ENCODE data around the gene MDK.

MDK gene

DNA sequence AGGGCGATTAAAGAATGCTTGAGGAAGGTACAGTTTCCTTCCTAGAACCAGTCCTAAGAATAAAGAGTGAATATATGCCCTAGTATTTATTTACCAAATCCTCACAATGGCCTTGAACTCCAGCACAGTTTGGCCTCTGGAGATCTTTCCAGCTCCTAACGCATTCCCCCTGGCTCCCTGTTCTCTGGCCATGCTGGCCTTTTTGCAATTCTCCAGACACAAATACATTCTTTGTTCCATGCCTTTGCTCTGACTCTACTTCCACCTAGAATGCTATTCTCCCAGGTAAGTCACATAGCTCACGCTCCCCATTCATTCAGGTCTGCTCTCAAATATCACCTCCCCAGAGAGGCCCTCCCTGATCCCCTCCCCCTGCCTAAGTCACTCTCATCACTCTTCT, 37.9 kb upstream of the MDK start:
- Mint-ChIP-seq H3K27me3 (peaks cover 8% of the 10 kb centered on the region), H3K4me3 (no peak overlapping the region), H3K27ac (no peak overlapping the region), H3K9me3 (no peaks in the 10 kb centered on the region), H3K36me3 (no peaks in the 10 kb centered on the region), H3K4me1 (peaks cover 31% of the 10 kb centered on the region)
- no peak for ATAC-seq

DNA sequence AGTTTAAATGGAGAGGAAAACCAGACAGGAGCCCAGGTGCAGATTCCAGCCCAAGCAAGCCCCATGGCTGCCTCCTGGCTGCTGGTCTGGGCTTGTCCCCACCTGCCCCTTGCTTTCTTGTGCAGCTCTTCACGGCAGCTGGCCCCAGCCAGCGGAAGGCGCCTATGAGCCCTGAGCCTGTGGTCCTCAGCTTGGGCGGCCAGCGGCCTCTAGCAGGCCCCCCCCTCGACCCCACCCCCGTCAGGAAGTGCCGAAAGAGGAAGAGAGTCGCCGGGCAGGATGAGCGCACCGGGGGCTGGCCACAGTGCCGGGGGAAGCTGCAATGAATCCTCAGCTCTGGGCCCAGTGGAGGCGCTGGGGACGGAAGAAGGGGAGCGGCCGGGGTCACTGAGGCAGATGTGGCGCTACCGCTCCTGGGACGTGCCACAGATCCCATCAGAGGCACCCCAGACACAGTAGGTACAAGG, 36.3 kb upstream of the MDK start:
- Mint-ChIP-seq H3K4me3 (peak overlapping the region; percentile 78), H3K36me3 (no peaks in the 10 kb centered on the region), H3K4me1 (peaks cover 43% of the 10 kb centered on the region), H3K27ac (peak overlapping the region; percentile 74), H3K27me3 (no peaks in the 10 kb centered on the region), H3K9me3 (no peaks in the 10 kb centered on the region)
- ATAC-seq: no peak

DNA sequence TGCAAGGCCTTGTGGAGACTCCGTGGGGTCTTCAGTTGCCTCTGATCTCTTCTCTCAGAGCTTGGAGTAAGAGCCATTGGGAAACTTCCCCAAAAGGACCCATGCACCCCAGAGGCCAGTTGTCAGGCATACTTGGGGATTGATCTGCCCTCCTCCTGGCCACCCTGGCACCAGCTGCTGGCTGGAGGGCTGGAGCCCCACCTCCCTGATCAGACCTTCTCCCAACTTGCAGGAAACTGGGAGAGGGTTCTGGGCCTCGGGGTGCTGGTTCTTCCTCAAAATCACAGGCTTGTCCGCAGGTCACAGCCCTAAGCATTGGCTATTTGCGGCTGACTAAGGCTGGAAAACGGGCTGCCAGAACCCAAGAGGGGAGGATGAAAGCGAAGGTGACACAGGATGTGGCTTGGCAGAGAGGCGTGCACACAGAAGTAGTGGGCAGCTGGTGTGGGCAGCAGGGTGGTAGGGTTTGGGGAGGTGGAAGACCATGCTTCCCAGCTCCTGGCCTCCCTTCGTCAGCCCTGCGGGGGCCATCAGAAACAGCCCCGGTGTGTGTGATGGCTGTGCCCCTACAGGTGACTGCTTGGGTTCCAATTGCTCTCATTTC, 35.5 kb upstream of the MDK start:
- peak overlapping the region; percentile 78 for H3K4me3 Mint-ChIP-seq
- ATAC-seq: no peak
- no peaks in the 10 kb centered on the region for H3K36me3 Mint-ChIP-seq
- no peaks in the 10 kb centered on the region for H3K27me3 Mint-ChIP-seq
- H3K4me1 Mint-ChIP-seq: peaks cover 43% of the 10 kb centered on the region
- H3K9me3 Mint-ChIP-seq: no peaks in the 10 kb centered on the region
- peak overlapping the region; percentile 74 for H3K27ac Mint-ChIP-seq

DNA sequence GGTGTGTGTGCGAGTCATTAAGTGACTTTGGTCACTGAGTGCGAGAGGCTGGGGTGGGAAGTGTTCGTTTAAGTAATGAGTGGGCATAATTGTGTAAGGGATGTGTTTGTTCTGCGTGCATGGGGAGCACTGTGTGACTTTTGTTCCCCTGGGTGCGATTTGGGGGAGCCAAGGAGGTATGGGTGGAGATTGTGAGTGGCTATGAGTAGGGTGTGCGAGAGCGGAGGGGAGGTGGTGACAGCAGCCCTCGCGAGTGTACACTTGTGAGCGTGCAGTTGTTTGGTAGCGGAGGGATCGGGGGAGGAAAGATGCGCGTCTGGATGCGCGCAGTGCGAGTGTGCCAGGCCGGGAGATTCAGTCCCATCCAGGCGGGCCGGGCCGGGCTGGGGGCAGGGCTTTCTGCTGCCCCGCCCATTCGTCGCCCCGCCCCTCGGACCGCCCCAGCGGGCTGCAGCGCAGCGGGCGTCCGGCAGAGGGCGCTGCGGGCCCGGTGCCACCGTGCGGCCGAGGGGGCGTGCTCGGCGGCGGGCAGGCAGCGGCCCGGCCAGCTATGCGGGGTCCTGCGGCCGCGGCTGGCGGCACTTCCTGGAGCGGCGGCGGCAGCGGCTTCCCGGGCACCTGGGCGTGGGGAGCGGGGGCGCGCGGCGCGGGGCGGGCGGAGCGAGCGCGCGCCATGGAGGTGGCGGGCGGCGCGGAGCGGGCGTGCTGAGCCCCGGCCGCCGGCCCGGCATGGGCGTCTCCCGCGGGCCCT, 34.4 kb upstream of the MDK start, which contains the start of gene DGKZ:
DGKZ (plus strand) TSS at position 578 of the 751 bp plus-strand sequence. CDS start 197 bp downstream, outside the sequence.
- peak; percentile 93 for ATAC-seq
- Mint-ChIP-seq H3K9me3 (no peaks in the 10 kb centered on the region), H3K4me1 (peaks cover 52% of the 10 kb centered on the region), H3K27me3 (no peaks in the 10 kb centered on the region), H3K4me3 (peak within 1 kb of the TSS; percentile 78), H3K36me3 (no peaks in the 10 kb centered on the region), H3K27ac (peak within 1 kb of the TSS; percentile 63)

DNA sequence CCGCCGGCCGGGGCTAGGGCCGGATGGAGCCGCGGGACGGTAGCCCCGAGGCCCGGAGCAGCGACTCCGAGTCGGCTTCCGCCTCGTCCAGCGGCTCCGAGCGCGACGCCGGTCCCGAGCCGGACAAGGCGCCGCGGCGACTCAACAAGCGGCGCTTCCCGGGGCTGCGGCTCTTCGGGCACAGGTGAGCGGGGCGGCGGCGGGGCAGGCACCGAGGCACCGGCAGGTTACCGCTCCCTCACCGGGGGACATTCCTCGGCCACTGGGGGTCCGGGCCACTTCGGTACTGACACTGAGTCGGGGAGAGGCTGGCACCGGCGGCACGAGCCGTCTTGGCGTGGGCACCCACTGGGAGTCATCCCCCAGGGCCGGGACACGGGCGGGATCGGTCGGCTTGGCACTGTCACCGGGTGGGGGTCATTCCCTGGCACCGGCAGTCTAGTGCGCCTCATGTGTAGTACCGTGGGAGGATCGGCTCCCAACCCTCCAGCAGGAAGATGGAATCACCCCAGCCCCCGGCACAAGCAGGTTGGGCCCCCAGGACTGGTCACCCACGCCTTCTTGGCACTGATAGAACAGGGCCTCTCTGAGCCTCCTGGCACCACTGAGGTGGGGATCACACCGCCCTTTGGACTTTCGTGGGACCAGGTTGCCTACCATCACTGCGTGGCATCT, 33.7 kb upstream of the MDK start:
- Mint-ChIP-seq H3K4me1 (peaks cover 58% of the 10 kb centered on the region), H3K27ac (peak overlapping the region; percentile 63), H3K27me3 (no peaks in the 10 kb centered on the region), H3K4me3 (peak overlapping the region; percentile 76), H3K36me3 (peaks cover 3% of the 10 kb centered on the region), H3K9me3 (no peaks in the 10 kb centered on the region)
- ATAC-seq: peak; percentile 3

DNA sequence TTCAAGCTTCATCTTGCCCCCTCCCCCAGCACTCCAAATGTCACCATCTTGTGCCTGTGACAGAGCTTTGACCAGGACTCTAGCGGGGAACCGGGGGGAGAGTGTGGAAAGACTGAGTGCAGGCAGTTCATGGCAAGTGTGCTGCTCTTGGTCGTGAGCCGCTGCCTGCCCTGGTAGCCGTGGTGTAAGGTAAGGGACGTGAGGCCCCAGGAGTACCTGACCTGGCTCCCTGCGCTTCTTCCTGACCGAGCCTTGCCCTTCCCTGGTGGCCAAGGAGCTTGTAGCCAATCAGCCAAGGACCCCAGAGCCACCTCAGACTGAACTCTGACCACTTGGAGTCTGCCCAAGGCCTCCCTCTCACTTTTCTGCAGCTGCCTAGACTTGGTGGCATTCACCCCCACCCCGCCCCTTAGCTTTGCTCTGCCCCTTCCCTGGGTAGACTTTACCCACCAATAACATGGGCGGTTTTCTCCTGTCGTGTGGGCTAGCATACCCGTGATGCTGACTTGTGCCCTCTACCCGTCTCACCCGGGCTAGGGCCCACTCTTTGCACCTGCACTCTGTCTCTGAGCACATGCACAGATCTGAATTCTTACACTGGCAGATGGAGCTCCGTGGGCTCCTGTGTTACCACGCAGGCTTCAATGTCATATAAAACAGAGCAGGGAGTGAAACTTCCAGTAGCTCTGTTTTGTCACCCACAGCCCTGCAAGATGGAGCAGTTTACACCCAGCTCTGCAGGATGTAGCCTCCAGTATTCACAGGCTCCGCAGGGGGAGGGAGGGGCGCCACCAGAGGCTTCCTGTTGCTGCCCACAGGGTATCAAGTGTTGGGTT, 32.7 kb upstream of the MDK start:
- ATAC-seq: no peak
- Mint-ChIP-seq H3K4me1 (peaks cover 68% of the 10 kb centered on the region), H3K4me3 (peak overlapping the region; percentile 76), H3K9me3 (no peaks in the 10 kb centered on the region), H3K36me3 (peaks cover 8% of the 10 kb centered on the region), H3K27me3 (no peaks in the 10 kb centered on the region), H3K27ac (peak overlapping the region; percentile 63)

DNA sequence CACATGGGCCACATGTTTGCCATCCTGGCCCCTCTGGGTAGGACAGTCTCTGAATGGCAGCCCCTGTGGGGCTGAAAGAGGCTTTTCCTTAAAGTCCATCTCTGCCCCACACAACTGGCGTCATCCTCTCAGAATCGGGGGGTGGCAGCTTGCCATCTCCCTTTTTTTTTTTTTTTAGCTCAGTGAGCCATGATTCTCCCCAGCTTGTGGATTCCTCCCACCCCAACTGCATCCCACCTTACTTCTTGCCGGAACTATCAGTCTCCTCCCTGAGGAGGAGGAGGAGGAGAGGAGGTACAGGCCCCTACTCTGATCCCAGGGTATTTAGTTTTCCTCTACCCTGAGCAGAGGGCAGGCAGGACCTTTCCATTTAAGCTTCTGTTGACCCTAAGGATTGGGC, 30.8 kb upstream of the MDK start:
- Mint-ChIP-seq H3K36me3 (peaks cover 9% of the 10 kb centered on the region), H3K4me1 (peaks cover 64% of the 10 kb centered on the region), H3K4me3 (no peak overlapping the region)

DNA sequence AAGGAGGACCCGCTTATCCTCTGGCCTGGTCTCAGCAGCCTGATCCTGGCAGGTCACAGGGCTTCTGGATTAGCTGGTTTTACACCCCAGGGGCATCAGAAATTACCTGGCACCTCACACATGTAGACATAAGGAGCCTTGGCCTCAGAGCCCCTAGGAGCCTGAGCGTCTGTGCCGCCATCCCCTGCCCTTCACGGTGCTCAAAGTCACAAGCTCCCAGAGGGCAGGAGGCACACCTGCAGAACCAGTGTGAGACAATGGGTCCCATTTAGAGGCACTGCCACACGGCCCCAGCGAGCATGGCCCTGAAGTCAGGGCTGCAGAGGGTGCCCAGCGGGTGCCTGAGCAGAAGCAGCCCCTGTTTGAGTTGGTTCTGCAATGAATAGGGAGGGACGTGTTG, 30.3 kb upstream of the MDK start:
- no peaks in the 10 kb centered on the region for H3K27me3 Mint-ChIP-seq
- H3K27ac Mint-ChIP-seq: no peak overlapping the region
- no peaks in the 10 kb centered on the region for H3K9me3 Mint-ChIP-seq
- ATAC-seq: no peak
- H3K36me3 Mint-ChIP-seq: peaks cover 14% of the 10 kb centered on the region
- peaks cover 59% of the 10 kb centered on the region for H3K4me1 Mint-ChIP-seq
- H3K4me3 Mint-ChIP-seq: no peak overlapping the region

More for the DNA sequence above, 30.8 kb upstream of the MDK start:
- no peak overlapping the region for H3K27ac Mint-ChIP-seq
- no peaks in the 10 kb centered on the region for H3K9me3 Mint-ChIP-seq
- H3K27me3 Mint-ChIP-seq: no peaks in the 10 kb centered on the region
- ATAC-seq: no peak

DNA sequence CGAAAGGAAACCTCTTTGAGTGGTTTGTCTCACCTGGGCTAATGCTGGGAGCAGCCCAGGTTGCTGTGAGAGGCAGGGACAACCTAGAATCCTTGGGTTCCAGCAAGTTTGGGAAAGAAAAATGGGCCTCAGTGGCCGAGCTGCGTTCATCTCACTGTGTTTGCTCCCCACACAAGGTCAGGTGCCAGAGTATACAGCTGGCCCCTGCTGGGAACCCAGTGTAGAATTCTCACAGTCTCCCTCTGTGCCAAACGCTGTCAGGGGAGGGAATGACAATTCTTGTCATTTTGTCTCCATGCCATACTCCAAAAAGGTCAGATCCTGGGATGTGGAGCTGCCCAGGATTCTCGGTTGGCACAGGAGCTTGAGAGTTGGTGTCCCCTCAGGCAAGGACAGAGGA, 29.9 kb upstream of the MDK start:
- Mint-ChIP-seq H3K27ac (no peak overlapping the region), H3K4me1 (peaks cover 55% of the 10 kb centered on the region), H3K27me3 (no peaks in the 10 kb centered on the region), H3K4me3 (no peak overlapping the region), H3K9me3 (no peaks in the 10 kb centered on the region), H3K36me3 (peaks cover 16% of the 10 kb centered on the region)
- ATAC-seq: no peak

DNA sequence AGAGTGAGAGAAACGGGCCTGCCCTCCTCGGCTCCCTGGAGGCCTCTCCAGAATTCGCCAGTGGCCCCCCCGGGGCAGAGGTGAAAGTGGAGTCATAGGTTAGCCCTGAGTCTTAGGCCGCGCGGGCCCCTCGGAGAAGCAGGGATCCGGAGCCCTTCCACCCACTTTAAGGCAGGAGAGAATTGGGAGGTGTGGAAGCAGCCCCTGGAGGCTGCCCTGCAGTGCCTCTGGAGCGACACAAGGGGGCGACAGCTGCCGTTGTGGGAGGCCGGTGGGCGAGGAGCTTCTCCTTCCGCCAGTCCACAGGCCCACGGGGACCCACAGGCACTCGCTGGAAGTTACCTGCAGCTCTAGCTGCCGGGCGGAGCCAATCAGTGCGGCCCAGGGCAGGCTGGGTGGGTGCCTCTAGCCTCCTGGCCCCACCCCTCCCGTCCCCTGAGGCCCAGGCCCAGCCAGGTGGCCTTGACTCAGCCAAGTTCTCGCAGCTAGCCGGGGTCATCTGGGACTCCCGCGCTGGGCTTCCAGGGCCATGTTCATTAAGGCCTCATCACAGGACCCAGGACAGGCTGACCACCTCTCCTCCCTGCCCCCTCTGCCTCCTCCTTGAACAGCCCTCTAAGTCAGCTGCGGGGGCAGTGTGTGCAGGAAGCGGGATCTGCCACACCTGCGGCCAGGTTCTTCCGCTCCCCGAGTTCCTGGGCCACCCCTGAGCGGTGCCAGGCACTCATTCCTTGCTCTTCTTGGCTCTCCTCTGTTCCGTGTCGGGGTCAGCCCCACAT, 29.2 kb upstream of the MDK start:
- Mint-ChIP-seq H3K4me1 (peaks cover 50% of the 10 kb centered on the region), H3K4me3 (no peak overlapping the region), H3K36me3 (peaks cover 16% of the 10 kb centered on the region), H3K9me3 (no peaks in the 10 kb centered on the region), H3K27me3 (no peaks in the 10 kb centered on the region), H3K27ac (no peak overlapping the region)
- ATAC-seq: no peak

DNA sequence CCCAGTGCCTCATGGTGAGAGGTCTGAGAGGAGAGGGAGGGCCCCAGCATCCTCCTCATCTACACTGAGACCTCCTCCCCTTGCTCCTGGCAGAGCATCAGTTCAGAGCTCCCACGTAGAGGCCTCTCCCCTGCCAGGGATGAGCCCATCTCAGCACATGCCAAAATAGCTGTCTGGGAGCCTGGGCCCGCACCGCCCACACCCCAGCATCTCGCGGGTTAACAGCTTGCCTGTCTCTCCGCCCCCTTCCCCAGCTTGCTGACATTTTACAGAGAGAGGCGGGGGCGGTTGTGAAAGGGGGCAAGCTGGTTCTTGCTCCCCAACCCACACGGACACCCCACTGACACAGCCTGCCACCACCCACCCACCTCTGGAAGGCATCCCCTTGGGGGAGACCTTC, 27.8 kb upstream of the MDK start:
- Mint-ChIP-seq H3K27me3 (no peaks in the 10 kb centered on the region), H3K4me3 (no peak overlapping the region), H3K36me3 (peaks cover 20% of the 10 kb centered on the region), H3K4me1 (peaks cover 48% of the 10 kb centered on the region), H3K27ac (peak overlapping the region; percentile 9), H3K9me3 (no peaks in the 10 kb centered on the region)
- ATAC-seq: peak; percentile 37

DNA sequence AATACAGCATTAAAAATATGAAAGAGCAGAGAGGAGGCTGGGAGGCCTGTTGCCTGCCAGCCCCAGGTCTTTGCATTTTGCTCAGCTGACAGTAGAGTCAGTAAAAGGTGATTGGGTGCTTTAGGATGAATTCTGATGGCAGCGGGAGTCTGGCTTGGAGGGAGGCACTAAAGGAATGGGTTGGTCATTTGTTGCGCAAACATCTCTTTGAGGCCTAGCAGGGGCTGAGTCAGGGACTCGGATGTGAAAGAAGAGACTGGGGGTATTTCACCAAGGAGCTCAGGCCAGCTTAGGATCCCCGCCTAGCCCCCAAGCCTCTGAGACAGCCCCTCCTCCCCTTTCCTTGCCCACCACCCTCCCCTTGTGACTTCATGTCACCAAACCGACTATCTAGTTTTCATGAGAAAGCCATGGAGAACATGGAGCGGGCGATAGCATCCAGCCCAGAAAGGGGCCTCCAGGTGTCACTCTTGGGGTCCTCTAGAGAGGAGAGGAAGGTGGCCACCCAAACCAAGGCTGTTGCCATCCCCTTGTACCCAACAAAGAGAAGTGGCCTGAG, 24.5 kb upstream of the MDK start:
- ATAC-seq: no peak
- Mint-ChIP-seq H3K27me3 (no peaks in the 10 kb centered on the region), H3K36me3 (peaks cover 20% of the 10 kb centered on the region), H3K4me3 (no peak overlapping the region), H3K9me3 (no peaks in the 10 kb centered on the region), H3K27ac (no peak overlapping the region), H3K4me1 (peaks cover 48% of the 10 kb centered on the region)

DNA sequence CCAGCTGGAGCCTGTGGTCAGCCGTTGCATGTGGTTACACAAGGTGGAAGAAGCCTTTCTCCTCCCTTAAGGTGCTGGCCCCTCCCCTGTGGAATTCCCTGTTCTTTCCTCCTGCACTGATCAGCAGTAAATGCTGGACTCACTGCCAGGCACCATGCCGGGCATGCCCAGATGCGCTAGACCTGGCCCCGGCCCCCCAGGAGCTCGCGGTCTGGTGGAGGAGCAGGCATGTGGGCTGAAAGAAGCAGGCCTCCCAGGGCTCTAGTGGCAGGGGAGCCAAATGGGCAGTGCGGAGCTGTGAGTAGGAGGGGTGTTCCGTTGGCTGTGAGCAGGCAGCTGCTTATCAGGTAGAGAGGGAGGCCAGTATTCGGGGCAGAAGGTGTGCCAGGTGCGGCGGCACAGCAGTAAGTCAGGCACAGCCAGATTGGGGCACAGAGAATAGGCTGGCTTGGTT, 24.0 kb upstream of the MDK start:
- peaks cover 46% of the 10 kb centered on the region for H3K4me1 Mint-ChIP-seq
- no peaks in the 10 kb centered on the region for H3K27me3 Mint-ChIP-seq
- H3K9me3 Mint-ChIP-seq: no peaks in the 10 kb centered on the region
- H3K27ac Mint-ChIP-seq: no peak overlapping the region
- no peak for ATAC-seq
- H3K36me3 Mint-ChIP-seq: peaks cover 20% of the 10 kb centered on the region
- no peak overlapping the region for H3K4me3 Mint-ChIP-seq

DNA sequence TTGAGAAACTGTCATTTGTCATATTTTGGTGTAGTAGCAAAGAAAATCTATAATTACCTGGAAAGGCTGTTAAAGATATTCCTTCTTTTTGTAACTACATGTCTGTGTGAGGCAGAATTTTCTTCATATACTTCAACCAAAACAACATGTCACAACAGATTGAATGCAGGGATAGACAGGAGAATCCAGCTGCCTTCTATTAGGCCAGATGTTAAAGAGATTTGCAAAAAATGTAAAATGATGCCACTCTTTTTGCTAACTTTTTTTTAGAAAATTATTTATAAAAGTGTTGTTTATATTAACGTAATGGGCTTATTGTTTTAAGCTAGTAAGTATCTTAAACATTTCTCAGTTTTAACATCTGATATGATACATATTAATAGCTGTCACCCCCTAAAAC, 21.5 kb upstream of the MDK start:
- no peak for ATAC-seq
- Mint-ChIP-seq H3K9me3 (no peaks in the 10 kb centered on the region), H3K27me3 (no peaks in the 10 kb centered on the region), H3K4me3 (no peak overlapping the region), H3K36me3 (peaks cover 17% of the 10 kb centered on the region), H3K4me1 (peaks cover 32% of the 10 kb centered on the region), H3K27ac (no peak overlapping the region)

All from stimulated activated memory B cell treated with anti-CD40 and anti-IgM and Interleukin-4, amounts not matched to agents 10 μg/mL and 1 μg/mL and 100 μg/mL, for 72 hours (primary cell).